NCI-H2171 treated with DMSO at 0.1 percent for 48 hours (cell line): ENCODE measurements around the gene KRT13.
A peak's percentile ranks its signal among the peaks of the same experiment; 100 is the strongest.

Experiments
- DNase-seq: peaks from one replicate; lab custom pipeline; 2025; lab: John Stamatoyannopoulos, UW

The KRT13 gene

DNA sequence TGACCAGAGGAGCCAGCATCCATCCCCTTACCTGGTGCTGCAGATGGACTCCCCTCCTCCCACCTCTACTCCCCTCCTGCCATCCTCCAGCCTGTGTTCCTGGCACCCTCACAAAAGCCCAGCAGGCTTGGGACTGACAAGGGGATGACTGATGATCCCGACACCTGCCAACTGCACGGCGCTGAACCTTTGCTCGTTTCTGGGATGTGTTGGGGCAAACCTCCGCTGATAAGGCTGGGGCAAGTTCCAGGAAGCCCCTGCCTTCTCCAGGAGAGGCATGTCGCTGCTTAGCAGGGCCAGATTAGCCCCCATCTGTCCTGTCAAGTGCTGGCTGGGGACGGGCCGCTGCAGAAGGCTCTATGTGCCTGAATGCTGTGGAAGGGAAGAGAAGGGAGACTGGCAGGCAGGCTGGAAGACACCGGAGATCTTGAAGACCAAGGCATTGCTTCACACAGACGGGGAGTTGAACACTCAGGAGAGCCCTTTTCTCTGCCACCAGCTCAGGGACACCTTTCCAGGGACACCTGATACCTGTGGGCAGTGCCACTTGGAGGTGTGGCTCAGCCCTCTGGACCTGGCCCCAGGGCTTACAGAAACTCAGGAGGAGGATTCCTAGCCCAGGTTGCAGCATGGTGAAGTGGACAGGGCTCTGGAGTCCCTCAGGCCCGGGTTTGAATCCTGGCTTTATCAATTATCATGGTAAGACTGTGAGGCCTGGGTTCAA, 14.3 kb upstream of the KRT13 start:
- DNase-seq: peak; percentile 97

GRCh38 chr17:41518789-41519449, 13.5 kb upstream of the KRT13 start, which contains the start of gene KRT15:
Gene KRT15, minus strand, starts transcription at chr17:41518890. Its CDS starts 63 bp downstream, at chr17:41518827.
- DNase-seq: peak; percentile 94

- DNase-seq: peak; percentile 27
These were observed 12.6 kb upstream of the KRT13 start for GRCh38 chr17:41518031-41518430.

GRCh38 chr17:41516830-41517283, 11.4 kb upstream of the KRT13 start:
- no peak for DNase-seq

GRCh38 chr17:41516147-41516829, 10.9 kb upstream of the KRT13 start:
- no peak for DNase-seq

- no peak for DNase-seq
These were observed 7.7 kb upstream of the KRT13 start for GRCh38 chr17:41513168-41513547.

GRCh38 chr17:41512546-41513167, 7.2 kb upstream of the KRT13 start:
- DNase-seq: no peak

GRCh38 chr17:41511716-41512115, 6.3 kb upstream of the KRT13 start:
- no peak for DNase-seq

- no peak for DNase-seq
These were observed 5.7 kb upstream of the KRT13 start for GRCh38 chr17:41511116-41511515.

- DNase-seq: no peak
These were observed 5.0 kb upstream of the KRT13 start for GRCh38 chr17:41510251-41511065.

- no peak for DNase-seq
These were observed 2.0 kb upstream of the KRT13 start for GRCh38 chr17:41507315-41507880.

DNA sequence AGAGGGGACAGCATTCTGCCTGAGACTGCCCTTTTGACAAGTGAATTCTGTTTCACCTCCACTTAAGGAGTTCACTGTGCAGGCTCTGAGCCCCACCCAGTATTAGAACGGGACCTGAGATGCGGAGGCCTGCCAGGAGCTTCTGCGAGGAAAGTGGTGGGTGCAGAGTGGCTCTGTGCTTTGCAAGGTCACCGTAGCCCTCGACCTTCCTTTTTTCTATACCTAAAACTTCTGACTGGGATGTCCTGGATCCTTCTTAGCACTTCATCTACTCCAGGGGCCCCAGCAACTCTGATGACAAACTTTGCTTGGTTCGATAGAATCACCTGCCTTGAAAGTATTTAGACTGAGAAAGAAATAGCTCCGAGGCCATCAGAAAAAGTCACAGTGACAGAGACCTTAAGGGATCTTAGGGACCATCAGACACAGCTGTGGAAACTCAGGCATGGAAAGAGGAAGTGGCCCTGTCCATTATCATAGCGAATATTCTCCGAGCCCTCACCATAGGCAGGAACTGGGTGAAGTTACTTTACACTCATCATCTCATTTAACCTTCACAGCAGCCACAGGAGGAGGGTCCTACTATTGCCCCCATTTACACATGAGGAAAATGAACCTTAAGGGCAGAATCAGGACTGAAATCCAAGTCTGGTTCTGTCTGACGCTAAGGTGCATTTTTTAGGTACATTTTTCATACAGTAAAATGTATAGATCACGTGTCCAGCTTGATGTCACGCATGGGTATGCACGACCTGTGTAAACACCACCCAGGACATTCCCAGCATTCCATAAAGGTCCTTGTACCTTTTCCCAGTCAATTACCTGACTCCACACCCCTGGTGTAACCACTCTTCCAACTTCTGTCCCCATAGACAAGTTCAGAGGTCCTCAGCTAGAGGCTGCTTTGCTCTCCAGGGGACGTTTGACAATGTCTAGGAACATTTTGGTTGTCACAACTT, 676 bp upstream of the KRT13 start:
- no peak for DNase-seq

DNA sequence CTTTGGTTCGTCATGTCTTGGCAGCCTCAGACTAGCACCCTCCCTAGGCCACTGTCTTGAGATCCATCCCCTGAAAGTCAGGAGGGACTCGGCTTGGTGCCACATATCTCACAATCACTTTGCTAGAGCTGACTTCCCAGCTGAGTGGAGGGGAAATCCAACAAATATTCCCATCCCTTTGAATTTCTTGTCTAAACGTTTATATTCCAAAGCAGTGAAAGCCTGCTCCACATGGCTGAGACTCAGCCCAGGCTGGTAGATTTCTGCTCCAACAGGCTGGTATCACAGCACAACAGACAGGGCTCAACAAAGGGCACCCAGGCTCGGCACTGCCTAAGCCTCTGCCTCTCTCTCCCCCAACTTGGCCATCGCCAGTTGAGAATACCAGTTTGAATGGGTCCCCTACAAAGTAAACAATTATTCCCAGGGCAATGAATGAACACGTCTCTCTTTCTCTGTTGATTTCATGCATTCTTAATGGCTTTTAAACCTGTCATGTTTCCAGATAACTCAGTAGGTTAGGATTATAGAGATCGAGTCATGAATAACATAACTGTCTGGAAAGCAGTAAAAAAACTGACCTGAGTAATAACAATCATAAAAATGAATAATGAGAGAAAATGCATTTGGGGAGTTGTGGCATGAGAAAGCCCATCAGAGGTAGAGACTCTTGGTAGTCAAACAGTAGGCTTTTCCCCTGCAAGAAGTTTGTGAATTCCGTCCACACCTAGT, 1.0 kb downstream of the KRT13 start:
- no peak for DNase-seq

- DNase-seq: no peak
These were observed 2.2 kb downstream of the KRT13 start for GRCh38 chr17:41503202-41503601.

- DNase-seq: no peak
These were observed 5.1 kb downstream of the KRT13 start for GRCh38 chr17:41500131-41500911.

- DNase-seq: no peak
These were observed 5.7 kb downstream of the KRT13 start for GRCh38 chr17:41499714-41500113.

GRCh38 chr17:41498276-41498675, 7.1 kb downstream of the KRT13 start:
- DNase-seq: no peak

DNA sequence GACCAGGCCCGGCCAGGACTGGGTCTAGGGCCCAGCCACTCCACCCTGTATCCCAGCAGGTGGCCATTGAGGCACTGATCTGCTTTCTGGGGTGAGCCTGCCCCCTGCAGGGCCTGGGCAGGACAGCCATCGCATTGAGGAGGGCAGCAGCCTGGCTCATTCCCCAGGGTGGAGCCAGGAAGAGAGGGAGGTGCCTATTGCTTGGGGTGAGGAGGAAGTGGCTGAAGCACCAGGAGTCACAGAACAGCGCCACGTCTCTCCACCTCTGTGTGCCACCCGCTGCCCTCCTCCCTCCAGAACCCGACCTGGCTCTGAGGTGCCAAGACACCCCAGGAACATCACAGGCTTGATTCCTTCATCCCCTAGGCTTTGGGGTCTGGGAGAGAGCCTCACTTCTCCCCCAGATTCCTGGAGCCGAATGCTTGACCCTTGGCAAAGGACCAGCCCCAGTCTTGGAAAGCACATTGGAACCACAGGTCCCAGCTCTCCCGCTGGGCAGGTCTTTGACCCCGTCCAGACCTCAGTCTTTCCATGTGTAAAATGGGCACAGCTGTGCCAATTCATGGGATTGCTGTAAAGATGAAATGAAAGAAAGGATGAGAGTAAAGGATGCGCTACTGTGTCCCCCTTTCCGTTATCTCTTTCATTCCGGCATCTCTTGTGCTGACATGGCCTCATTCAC, 8.5 kb downstream of the KRT13 start:
- DNase-seq: no peak
